Activated naive CD4-positive, alpha-beta T cell treated with anti-CD3 and anti-CD28 coated beads for 36 hours (primary cell): ENCODE measurements around the gene CHPF. TPM values are rescaled to one million over a fixed set of nuclear protein-coding genes. Genes with fewer than 3 reads are reported as not detected.
A peak's percentile ranks its signal among the peaks of the same experiment; 100 is the strongest.

Experiments used
- CTCF ChIA-PET: fragments of 350-600 bp; sonication (Branson Sonifier 250); formaldehyde crosslinking; loops from one replicate; lab custom pipeline; 2021; ENCODE audit warnings: antibody characterized with exemption; lab: Charles Lee
- DNase-seq: peaks from one replicate; pipeline ENCODE4 v3.0.0-alpha.2; 2020
- H3K27ac Mint-ChIP-seq: one replicate; pipeline ENCODE4 v1.8.0; 2021; ENCODE audit warnings: mild to moderate bottlenecking, mixed read lengths
- H3K27me3 Mint-ChIP-seq: one replicate; pipeline ENCODE4 v1.8.0; 2021; ENCODE audit warnings: low read depth, mixed read lengths
- H3K36me3 Mint-ChIP-seq: one replicate; pipeline ENCODE4 v1.8.0; 2021; ENCODE audit warnings: low read depth, mixed read lengths
- H3K4me1 Mint-ChIP-seq: one replicate; pipeline ENCODE4 v1.8.0; 2021; ENCODE audit warnings: low read depth, mixed read lengths
- H3K4me3 Mint-ChIP-seq: one replicate; pipeline ENCODE4 v1.8.0; 2021; ENCODE audit warnings: mild to moderate bottlenecking, moderate library complexity, mixed read lengths
- H3K9me3 Mint-ChIP-seq: one replicate; pipeline ENCODE4 v1.8.0; 2021; ENCODE audit warnings: mixed read lengths
- intact Hi-C: fragments of 100-400 bp; cut with micrococcal nuclease; formaldehyde crosslinking; loops from one replicate; pipeline ENCODE4 v1.15.1; 2023
- total RNA-seq, 2 experiments: library from RNA; stranded (reverse); gene quantifications; one replicate each; pipeline ENCODE4 v1.2.3, GENCODE V29; 2021

CHPF gene
- total RNA-seq, 2 experiments from 2014 or later, result 8.5 to 9.0 TPM

DNA sequence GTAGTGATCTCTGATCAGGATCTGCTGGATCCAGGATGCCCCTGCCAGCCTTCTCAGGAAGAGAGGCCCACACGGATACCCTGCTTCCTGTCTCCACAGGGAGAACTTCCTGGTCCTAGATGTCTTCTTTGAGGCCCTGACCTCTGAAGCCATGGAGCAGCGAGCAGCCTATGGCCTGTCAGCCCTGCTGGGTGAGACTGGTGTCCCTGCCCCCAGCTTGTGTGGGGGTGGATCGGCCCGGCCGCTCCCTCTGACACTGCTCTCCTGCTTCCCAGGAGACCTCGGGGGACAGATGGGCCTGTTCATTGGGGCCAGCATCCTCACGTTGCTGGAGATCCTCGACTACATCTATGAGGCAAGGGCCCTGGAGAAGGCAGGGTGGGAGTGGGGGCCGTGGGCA, 6.6 kb downstream of the CHPF start:
- Mint-ChIP-seq H3K4me3 (no peak overlapping the region), H3K9me3 (no peaks in the 10 kb centered on the region), H3K27me3 (no peaks in the 10 kb centered on the region), H3K36me3 (peaks cover 9% of the 10 kb centered on the region), H3K27ac (no peak overlapping the region), H3K4me1 (peaks cover 5% of the 10 kb centered on the region)
- intact Hi-C loops, result no loop called here
- DNase-seq, result no peak
- CTCF ChIA-PET, result interaction anchor here (5.5 kb wide), 1 partner anchor 8 kb away, joined by 65 read pairs; no protein-coding TSS in a partner anchor

DNA sequence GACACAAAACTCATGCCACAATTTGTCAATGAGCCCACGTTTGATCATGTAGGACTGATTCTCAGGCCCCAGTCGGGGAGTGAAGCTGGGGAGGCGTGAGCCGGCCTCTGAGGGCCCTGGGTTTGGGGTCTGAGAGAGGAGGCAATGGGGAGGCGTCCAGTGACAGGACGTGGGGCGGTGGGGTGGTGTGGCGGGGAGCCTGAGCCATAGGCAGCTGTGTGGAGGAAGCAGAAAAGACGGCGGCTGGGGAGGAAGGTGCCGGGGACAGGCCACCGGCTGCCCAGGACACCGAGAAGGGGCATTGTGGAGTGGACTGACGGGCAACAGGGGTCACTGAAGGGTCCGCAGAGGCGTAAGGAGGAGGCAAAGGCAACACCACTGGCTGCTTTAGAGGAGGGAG, 7.2 kb downstream of the CHPF start:
- Mint-ChIP-seq H3K4me1 (peaks cover 2% of the 10 kb centered on the region), H3K36me3 (peaks cover 9% of the 10 kb centered on the region), H3K4me3 (no peak overlapping the region), H3K9me3 (no peaks in the 10 kb centered on the region), H3K27ac (no peak overlapping the region), H3K27me3 (peaks cover under 1% of the 10 kb centered on the region)
- DNase-seq, result no peak
- intact Hi-C loops, result no loop called here
- CTCF ChIA-PET, result no interaction called here

DNA sequence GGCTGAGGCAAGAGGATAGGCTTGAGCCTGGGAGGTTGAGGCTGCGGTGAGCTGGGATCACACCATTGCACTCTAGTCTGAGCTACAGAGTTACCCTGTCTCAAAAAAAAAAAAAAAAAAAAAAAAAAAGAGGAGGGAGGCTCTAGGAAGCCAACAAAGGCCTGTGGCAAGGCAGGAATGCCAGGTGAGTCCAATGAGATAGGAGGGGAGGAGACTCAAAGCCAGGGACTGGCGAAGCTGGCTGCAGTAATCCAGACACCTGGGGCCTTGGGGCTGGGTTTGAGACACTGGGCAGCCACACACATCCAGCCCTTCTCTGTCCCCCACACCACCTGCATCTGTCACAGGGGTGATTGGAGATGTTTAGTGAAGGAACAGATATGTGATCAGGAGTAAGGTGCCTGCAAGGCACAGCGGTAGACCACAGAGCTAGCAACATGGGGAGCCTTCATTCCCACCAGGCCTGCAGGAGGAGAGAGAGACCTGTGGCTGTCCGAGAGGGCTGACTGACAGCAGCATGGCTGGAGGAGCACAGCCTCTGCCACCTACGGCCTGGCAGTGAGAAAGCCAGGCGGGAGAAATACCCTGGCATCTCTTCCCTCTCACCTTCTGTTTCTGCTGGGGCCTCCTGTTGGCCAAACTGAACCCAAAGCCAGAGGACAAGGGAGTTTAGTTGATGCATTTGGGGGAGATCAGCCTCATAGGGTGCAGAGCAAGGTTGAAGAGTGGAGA, 9.5 kb downstream of the CHPF start:
- peaks cover 4% of the 10 kb centered on the region for H3K36me3 Mint-ChIP-seq

DNA sequence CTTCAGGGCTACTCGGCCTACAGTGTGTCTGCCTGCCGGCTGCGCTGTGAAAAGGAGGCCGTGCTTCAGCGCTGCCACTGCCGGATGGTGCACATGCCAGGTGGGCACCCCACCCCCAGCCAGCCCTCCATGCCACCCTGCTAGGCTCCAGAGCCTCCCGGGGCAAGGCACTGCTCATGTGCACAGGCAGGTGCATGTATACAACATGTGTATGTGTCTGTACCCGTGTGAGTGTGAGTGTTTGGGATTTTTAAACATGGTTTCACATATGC, 11.3 kb downstream of the CHPF start:
- Mint-ChIP-seq H3K27me3 (peaks cover 34% of the 10 kb centered on the region), H3K4me3 (no peak overlapping the region), H3K4me1 (no peaks in the 10 kb centered on the region), H3K27ac (no peak overlapping the region), H3K36me3 (no peaks in the 10 kb centered on the region), H3K9me3 (no peaks in the 10 kb centered on the region)
- CTCF ChIA-PET, result interaction anchor here (0.9 to 8.1 kb wide), 7 partner anchors 7 to 180 kb away, joined by 3 to 211 read pairs (median 4); partner anchors contain the start of genes GMPPA and STK11IP
- intact Hi-C loops, result no loop called here
- DNase-seq, result no peak

More for the DNA sequence above, 9.5 kb downstream of the CHPF start:
- no peaks in the 10 kb centered on the region for H3K4me1 Mint-ChIP-seq
- no peak overlapping the region for H3K4me3 Mint-ChIP-seq
- H3K9me3 Mint-ChIP-seq, result no peaks in the 10 kb centered on the region
- H3K27ac Mint-ChIP-seq, result no peak overlapping the region
- DNase-seq, result no peak
- intact Hi-C loops, result no loop called here
- CTCF ChIA-PET, result interaction anchor here (0.6 to 1.1 kb wide), 4 partner anchors 39 to 412 kb away, joined by 3 to 4 read pairs (median 4); a partner anchor contains a TSS
- peaks cover 21% of the 10 kb centered on the region for H3K27me3 Mint-ChIP-seq

DNA sequence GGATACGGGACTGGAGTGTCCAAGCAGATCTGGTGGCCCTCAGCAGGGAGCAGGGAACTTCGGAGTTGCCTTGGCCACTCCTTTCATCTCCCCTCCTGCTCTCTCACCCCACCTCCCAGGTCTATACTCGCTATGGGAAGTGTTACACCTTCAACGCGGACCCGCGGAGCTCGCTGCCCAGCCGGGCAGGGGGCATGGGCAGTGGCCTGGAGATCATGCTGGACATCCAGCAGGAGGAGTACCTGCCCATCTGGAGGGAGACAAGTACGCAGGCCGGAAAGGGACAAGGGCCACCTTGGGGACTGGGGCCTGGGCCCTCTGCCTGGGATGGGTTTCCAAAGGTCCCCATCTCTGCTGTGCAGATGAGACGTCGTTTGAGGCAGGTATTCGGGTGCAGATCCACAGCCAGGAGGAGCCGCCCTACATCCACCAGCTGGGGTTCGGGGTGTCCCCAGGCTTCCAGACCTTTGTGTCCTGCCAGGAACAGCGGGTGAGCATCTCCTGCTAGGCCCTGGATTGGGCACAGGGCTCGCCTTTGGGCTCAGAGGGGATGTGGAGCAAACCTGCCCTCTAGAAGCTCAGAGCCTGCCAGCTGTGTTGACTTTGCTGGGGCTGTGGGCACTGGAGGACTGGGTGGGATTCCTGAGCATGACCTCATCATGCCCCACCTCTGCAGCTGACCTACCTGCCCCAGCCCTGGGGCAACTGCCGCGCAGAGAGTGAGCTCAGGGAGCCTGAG, 11.8 kb downstream of the CHPF start:
- Mint-ChIP-seq H3K27ac (no peak overlapping the region), H3K9me3 (no peaks in the 10 kb centered on the region), H3K36me3 (no peaks in the 10 kb centered on the region), H3K4me3 (no peak overlapping the region), H3K27me3 (peaks cover 39% of the 10 kb centered on the region), H3K4me1 (no peaks in the 10 kb centered on the region)
- CTCF ChIA-PET, result interaction anchor here (0.7 to 8.1 kb wide), 8 partner anchors 8 to 180 kb away, joined by 3 to 211 read pairs (median 4); partner anchors contain the start of genes GMPPA and STK11IP
- intact Hi-C loops, result no loop called here
- no peak for DNase-seq

DNA sequence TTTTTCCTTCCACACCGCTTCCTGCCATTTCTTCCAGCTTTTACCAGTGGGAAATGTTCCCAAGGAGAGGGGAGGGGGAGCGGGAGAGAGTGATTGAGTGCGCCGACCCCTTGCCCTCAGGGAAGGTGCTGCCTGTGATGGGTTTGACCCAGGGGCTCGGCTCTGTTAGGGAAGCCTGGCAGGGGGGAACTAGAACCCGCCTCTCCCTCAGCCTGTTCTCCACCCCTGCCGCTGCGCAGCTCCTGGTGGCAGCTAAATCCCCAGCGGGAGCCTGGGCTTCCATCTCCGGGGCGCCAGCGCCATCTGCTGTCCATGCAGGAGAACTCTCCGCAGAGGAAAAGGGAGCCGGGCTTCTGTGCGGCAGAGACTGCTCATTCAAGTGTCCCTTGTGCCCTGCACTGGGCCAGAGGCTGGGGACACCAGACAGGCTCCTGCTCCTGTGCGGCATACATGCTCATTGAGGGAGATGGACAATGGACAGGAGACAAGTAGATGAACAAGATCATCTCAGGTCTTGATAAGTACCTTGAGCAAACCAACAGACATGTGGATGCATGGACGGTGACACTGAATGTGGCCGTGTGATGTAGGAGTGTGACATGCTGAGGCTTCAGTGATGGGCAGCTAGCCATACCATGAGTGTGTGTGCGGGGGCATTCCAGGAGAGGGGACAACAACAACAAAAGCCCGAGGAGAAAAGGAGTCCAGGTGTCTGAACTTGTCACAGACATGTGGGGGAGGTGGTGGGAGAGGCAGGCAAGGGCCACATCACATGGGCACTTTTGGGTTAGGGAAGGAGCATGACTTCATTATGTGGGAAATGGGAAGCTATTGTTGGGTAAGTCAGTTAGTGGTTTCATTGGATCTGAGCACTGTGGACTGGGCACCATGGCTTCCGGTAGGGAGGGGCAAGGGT, 13.3 kb downstream of the CHPF start:
- H3K4me1 Mint-ChIP-seq, result no peaks in the 10 kb centered on the region

DNA sequence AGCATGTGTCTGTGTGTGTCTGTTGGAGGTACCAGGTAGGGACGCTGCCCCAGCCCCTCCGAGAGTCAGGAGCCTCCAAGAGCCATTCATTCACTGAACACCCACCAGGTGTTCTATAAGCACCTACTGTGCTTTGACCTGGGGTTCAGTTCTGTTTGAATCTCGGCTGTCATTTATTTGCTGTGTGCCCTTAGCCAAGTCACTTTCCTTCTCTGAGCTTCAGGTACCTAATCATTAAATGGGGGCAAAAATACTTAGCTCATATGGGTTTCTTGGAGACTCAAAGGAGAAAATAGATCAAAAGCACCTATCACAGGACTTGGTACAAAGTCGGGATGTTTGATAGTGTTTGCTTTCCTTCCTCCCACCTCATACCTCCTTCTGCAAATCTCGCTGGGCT, 16.1 kb downstream of the CHPF start:
- CTCF ChIA-PET, result interaction anchor here (0.8 to 8.1 kb wide), 10 partner anchors 8 to 125 kb away, joined by 3 to 211 read pairs (median 32); partner anchors contain the start of genes ASIC4 and GMPPA
- Mint-ChIP-seq H3K36me3 (no peaks in the 10 kb centered on the region), H3K27me3 (peaks cover 74% of the 10 kb centered on the region), H3K9me3 (no peaks in the 10 kb centered on the region), H3K4me3 (no peak overlapping the region), H3K27ac (no peak overlapping the region), H3K4me1 (peaks cover 6% of the 10 kb centered on the region)
- intact Hi-C loops, result no loop called here
- no peak for DNase-seq

More for the DNA sequence above, 13.3 kb downstream of the CHPF start:
- intact Hi-C loops, result loop anchor here (1.0 kb wide), 5 partner anchors 21 to 127 kb away; partner anchors contain the start of gene GMPPA
- no peak overlapping the region for H3K27ac Mint-ChIP-seq
- no peak overlapping the region for H3K4me3 Mint-ChIP-seq
- CTCF ChIA-PET, result interaction anchor here (0.5 to 8.1 kb wide), 44 partner anchors 9 to 434 kb away, joined by 3 to 211 read pairs (median 5); partner anchors contain the start of genes ASIC4, DNPEP and GMPPA
- peaks cover 52% of the 10 kb centered on the region for H3K27me3 Mint-ChIP-seq
- H3K9me3 Mint-ChIP-seq, result no peaks in the 10 kb centered on the region
- DNase-seq, result peak; percentile 90
- H3K36me3 Mint-ChIP-seq, result no peaks in the 10 kb centered on the region

DNA sequence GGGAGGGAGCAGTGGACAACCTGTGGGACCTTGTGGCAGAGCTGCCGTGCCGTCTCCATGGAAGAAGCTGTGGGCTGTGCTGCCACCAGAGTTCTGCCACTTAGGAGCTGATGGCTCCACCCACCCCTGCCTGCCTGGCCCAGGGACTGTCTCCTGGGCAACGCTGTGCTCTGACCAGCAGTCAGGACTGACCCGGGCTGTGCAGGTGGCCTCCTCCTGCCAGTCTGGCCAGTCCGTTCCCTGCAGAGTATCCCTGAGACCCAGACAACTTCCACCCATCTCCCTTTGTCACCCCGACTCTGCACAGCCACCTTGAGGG, 16.6 kb downstream of the CHPF start:
- H3K36me3 Mint-ChIP-seq, result no peaks in the 10 kb centered on the region
- H3K4me3 Mint-ChIP-seq, result no peak overlapping the region
- H3K4me1 Mint-ChIP-seq, result peaks cover 7% of the 10 kb centered on the region
- H3K27ac Mint-ChIP-seq, result no peak overlapping the region
- intact Hi-C loops, result no loop called here
- no peak for DNase-seq
- CTCF ChIA-PET, result interaction anchor here (1.4 to 8.1 kb wide), 9 partner anchors 13 to 124 kb away, joined by 3 to 211 read pairs (median 29); partner anchors contain the start of genes ASIC4 and GMPPA
- H3K27me3 Mint-ChIP-seq, result peaks cover 75% of the 10 kb centered on the region
- H3K9me3 Mint-ChIP-seq, result no peaks in the 10 kb centered on the region

DNA sequence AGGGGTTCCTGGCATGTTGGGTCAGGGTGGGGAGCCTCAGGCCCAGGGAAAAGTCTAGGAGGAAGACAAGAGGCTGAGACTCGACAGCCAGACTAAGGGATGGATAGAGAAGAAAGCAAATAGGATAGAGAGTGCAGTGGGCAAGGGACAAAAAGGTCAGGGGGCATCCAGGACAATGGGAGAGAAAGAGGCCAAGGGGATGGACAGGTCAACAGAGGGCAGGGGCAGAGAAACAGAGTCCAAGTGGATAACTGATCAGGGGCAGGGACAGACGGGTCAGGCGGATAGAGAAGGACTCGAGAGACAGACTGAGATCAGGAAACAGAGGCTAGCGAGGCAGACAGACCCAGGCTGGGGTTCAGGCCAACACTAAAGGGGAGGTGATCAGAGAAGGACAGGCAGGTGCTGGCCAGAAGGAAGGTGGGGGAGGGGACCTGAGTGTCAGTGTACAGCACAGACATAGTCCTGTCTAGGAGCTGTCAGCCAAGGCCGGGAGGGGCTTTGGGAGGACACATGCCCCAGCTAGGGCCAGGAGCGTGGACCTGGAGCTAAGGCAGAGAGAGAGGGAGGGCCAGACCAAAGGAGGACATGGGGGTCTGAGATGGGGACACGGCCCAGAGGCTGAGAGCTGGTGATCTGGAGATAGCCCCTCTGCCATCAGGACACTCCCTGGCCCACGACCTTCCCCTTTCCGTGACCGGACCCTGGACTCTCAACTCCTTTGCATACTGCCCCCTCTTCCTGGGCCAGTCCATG, 17.1 kb downstream of the CHPF start:
- Mint-ChIP-seq H3K27me3 (peaks cover 80% of the 10 kb centered on the region), H3K27ac (no peak overlapping the region), H3K4me3 (no peak overlapping the region), H3K9me3 (no peaks in the 10 kb centered on the region), H3K36me3 (no peaks in the 10 kb centered on the region), H3K4me1 (peaks cover 12% of the 10 kb centered on the region)
- intact Hi-C loops, result no loop called here
- CTCF ChIA-PET, result interaction anchor here (1.4 to 8.1 kb wide), 7 partner anchors 13 to 124 kb away, joined by 3 to 211 read pairs (median 65); partner anchors contain the start of gene GMPPA
- no peak for DNase-seq

DNA sequence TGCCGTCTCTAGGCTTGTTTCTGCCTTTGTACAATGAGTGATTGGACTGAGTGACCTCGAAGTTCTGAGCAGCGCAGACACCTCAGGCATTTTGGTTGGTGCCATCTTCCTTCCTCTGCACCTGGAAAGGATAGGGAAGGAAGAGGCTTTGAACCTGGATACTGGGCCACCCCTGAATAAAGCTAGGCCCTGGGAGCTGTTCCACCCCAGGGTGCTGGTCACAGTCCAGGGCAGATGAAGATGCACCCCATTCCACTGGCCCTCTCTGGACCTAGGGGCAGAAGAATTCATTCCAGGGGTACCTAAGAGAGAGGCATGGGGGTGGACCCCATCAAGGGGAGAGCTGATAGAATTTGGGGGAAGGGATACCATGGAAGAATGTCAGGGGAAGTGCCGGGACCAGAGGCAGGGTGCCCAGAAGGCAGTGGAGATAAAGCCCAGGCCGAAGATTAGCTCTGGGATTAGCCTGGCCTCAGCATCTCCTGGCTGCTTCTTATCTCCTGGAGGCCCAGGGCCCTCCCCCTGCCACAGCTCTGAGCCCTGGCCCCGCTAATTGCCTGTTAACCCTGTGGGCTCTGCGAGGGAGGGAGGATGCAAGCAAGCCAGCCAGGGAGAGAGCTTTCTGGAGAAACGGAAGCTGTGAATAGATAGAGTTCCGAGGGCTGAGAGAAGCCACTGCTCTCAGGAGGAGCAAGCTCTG, 17.9 kb downstream of the CHPF start:
- peaks cover 78% of the 10 kb centered on the region for H3K27me3 Mint-ChIP-seq
- peaks cover 14% of the 10 kb centered on the region for H3K4me1 Mint-ChIP-seq
- no peak for DNase-seq
- intact Hi-C loops, result no loop called here
- no peaks in the 10 kb centered on the region for H3K9me3 Mint-ChIP-seq
- no peaks in the 10 kb centered on the region for H3K36me3 Mint-ChIP-seq
- no peak overlapping the region for H3K4me3 Mint-ChIP-seq
- CTCF ChIA-PET, result interaction anchor here (1.4 to 8.1 kb wide), 4 partner anchors 29 to 123 kb away, joined by 3 to 211 read pairs (median 76); partner anchors contain the start of gene GMPPA
- no peak overlapping the region for H3K27ac Mint-ChIP-seq

DNA sequence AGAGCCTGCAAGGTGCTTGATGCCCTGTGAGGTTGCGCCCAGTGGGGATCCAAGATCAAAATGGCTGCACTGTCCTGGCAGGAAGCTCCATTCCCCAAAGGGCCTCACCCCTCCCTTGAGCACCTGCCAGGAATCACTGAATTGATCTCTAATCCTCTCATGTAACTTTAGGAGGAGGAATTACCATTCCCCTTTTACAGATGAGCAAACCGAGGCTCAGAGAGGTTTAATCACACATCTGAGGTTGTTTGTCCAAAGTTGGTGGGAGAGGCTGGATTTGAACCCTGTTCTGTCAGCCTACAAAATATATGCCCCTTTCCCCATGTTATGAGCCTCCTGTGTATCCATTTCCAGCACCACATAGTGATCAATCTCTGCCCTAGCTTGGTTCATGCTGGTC, 18.8 kb downstream of the CHPF start:
- no peaks in the 10 kb centered on the region for H3K9me3 Mint-ChIP-seq
- H3K27me3 Mint-ChIP-seq, result peaks cover 74% of the 10 kb centered on the region
- no peak overlapping the region for H3K4me3 Mint-ChIP-seq
- H3K27ac Mint-ChIP-seq, result no peak overlapping the region
- CTCF ChIA-PET, result interaction anchor here (1.2 to 8.1 kb wide), 2 partner anchors 17 to 28 kb away, joined by 5 to 211 read pairs; partner anchors contain the start of gene GMPPA
- H3K36me3 Mint-ChIP-seq, result no peaks in the 10 kb centered on the region
- intact Hi-C loops, result no loop called here
- H3K4me1 Mint-ChIP-seq, result peaks cover 14% of the 10 kb centered on the region
- DNase-seq, result no peak
